Inferior parietal cortex (tissue), 1 donor: ENCODE data around the gene SFXN5.

ENCODE experiments used
- DNase-seq: peaks from one replicate; pipeline ENCODE4 v3.0.0-alpha.2; 2016; ENCODE audit errors: extremely low spot score

The SFXN5 gene

GRCh38 chr2:72979896-72980295 lies 91.6 kb downstream of the SFXN5 start:
- no peak for DNase-seq

- no peak for DNase-seq
These were observed 96.5 kb downstream of the SFXN5 start for GRCh38 chr2:72975017-72975416.

GRCh38 chr2:72974436-72974754 lies 97.1 kb downstream of the SFXN5 start:
- DNase-seq = no peak

DNA sequence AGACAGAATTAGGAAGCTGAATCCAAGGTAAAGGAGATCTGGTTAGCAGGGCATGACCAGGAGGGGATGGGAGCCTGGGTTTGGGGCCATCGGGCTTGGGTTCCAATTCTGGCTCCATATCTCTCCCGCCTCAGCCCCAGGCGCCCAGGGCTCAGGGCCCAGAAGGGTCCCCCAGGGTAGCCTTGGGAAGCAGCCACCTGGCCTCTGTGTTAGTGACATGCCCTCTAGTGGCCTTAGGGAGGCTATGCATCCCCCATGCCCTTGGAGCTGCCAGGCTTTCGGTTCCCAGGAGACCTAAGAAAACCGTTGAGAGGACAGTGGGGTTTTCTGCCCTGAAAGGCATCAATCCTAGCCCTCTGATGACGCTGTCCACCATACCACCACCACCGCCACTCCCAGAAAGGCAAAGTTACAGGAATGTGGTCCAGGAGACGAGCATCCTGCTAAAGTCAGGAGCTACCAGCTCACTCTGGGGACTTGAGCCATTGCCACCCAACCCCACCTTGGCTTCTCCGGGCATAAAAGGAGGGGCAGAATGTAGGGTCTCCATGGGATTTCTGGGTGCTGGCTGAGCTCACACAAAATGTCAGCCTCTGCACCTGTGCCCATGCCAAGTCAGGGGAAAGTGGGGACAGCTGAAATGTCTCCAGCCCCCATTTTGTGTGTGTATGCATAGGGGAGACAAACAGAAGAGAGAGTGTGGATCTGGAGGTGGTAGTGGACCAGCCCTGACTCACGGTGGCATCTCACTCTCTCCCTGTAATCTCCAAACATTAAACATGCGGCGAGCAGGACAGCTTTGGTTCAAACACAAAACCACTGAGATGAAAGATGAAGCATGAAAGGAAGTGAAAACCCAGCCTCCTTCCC lies 97.7 kb downstream of the SFXN5 start:
- peak; percentile 45 for DNase-seq

GRCh38 chr2:72973137-72973535 lies 98.4 kb downstream of the SFXN5 start:
- no peak for DNase-seq

DNA sequence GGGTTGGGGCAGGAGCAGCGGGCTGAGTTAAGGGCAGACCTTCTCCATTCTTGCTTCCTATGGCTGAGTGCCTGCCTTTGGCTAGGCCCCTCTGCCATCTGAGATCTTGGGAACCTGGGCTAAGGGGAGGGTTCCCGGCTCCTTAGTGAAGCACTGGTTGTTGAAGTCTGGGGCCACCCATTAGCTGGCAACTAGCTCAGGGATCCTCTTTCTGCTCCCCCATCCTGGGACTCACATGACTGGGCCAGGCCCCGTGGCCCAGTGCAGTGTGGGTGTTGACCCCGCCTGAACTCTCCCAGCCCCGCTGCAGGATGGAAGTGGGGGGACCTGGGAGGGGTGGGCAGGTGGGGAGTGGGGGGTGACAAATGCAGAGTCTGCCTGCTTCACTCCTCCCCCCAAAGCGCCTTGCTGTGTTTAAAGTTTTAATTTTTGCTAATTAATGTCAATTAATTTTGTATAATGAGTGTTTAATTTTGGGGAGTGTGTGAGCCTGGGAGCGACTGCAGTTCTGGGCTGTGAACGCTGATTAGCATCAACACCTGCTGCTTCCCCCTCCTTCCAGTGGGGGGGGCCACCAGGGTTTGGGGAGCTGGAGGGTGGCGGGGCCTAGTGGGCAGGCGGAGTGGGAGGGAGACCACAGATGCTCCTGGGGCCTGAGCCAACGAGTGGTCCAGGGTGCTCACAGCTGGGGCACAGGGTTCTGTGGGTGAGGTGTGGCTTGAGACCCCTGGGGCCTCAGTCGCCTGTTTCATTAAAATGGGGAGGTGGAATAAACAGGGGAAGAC lies 99.0 kb downstream of the SFXN5 start:
- no peak for DNase-seq

- no peak for DNase-seq
These were observed 100.5 kb downstream of the SFXN5 start for GRCh38 chr2:72971036-72971435.

GRCh38 chr2:72969706-72970105 lies 101.8 kb downstream of the SFXN5 start:
- DNase-seq = no peak

- no peak for DNase-seq
These were observed 103.2 kb downstream of the SFXN5 start for GRCh38 chr2:72968286-72968685.

DNA sequence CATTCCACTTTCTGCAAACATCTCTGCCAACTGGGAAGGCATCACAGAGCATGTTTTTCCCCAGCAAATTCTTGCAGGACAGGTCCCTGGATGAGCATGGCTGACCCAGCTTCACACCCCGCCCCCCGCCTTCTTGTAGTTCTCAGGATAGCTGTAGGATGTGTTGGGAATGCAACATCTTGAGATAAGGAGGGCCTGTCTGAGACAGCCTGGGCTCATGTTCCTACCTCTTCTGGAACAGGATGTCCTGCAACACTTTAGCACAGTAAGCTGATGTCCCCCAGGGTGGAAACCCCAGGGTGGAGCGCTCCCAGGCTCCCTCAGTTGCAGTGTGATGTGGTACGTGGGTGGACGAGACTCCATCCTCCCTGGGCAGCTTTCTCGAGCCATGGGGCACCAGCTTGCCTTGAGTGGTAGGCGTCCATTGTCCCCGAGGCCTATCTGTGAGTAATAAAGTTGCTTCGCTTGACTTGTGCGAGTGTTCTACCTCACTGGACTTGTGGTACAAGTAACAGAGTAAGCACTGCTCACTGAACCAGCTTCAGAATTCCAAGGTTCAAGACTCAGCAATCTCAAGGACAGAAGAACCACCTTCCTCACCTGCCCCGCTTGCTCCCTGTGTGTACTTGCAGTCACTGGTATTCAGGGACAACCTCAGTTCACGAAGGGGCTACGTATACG lies 105.6 kb downstream of the SFXN5 start:
- DNase-seq = no peak

GRCh38 chr2:72965016-72965415 lies 106.5 kb downstream of the SFXN5 start:
- DNase-seq = no peak

- DNase-seq = no peak
These were observed 107.4 kb downstream of the SFXN5 start for GRCh38 chr2:72964146-72964525.

DNA sequence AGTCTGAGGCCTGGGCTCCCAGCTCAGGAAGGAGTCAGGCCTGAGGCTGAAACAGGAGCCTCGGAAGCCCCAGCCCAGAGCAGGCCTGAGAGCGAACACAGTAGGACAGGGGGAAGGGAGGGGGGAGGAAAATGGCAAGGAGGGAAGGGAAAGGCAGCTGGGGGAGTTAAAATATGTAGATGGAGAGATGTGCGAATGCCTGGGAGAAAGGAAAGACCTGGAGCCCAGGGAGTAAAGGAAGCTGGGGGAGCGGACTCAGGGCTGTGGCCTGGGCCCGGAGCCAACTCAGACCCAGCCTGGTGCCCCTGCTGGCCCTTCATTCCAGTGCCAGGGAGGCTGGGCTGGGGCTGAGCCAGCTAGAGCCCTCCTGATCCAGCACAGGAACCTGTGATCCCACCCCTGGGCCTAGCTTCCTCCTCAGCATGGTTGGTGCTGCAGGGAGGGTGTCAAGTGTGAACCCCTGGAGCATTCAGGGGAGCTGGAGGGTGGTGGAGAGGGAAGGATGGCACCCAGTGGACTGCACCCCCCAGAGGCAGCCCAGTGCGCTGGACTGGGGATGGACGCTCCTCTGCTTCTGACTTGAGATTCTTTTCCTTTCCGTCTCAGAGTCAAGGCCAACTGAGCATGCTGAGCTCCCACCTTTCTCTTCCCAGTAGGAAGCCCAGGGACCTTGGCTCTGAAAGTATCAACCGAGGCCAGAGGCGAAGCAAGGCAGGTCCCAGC lies 107.9 kb downstream of the SFXN5 start:
- no peak for DNase-seq

DNA sequence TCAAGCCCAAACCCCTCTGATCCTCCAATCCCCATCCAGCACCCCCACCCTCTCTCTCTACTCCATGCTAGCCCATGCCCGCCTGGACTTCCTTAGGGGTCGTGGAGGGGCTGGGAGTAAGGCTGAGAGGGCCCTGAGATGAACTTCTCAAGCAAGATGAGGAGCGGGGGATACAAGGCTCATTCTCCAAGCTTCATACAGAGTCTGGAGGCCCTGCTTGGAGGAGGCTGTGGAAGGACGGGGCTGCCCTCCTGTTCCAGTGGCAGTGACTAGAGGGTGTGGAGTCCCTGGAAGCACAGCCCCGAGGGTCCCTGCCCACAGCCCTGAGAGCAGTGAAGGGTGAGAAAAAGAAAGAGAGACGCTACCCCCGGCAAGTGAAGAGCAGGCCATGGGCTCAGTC lies 108.6 kb downstream of the SFXN5 start:
- no peak for DNase-seq

GRCh38 chr2:72961853-72962468 lies 109.6 kb downstream of the SFXN5 start:
- DNase-seq = no peak

- DNase-seq = no peak
These were observed 110.3 kb downstream of the SFXN5 start for GRCh38 chr2:72961036-72961720.

DNA sequence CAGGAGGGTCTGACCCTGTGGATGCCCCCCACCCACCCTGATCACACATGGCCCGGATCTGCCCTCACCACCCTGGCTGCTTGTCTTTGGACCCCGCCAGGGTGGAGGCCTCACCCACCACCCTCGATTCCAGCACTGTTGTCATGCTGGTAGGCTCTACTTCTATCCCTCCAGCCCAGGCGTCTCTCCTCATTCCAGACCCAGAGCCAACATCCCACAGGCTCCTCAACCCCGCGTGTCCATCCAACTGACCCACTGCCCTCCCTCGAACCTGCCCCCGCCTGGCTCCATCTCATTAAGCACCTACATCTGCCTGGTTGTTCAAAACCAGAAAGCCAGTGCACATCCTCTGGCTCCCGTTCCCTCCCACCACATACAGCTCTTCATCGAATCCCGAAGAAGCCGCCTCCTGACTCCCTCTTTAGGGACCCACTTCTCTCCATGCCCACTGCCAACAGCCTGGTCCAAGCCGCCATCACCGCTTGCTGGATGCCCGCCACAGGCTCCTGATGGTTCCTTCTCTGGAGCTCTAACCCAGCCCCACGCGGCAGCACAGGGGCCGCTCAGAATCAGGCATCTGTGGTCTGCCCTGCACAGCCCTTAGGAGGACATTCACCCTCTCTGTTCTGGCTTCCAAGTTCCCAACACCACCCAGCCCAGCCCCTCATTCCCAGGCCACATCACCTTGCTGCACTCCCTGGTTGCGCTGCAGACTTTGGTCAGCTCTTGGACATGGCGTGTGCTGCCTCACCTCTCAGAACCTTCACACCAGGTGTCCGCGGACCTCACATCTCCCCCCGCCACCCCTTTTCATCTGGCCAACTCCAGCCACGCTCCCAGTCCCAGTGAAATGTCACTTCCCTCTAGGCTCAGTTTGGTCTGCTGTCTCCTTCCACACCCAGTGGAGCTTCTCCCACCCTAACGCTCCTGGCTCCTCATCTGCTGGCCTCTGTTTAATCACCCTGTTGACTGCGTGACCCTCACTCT lies 111.2 kb downstream of the SFXN5 start:
- no peak for DNase-seq

DNA sequence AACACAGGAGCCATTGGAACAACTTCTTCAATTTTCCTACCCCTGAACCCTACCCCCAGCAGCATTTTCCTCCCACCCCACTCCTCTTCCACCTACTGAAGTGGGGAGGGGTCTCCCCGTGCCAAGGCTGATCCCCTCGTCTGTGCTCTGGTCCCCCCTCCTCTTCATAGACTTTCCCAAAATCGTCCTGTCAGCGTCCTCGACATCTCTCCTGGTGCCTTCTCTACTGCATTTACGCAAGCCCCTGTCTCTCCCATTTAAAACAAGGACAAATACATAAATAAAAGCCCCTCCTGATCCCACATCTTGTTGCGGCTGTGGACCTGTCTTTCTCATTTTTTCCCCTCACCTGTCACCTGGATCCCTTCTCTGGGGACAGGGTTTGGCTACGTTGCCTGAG lies 112.0 kb downstream of the SFXN5 start:
- DNase-seq = no peak

- no peak for DNase-seq
These were observed 112.7 kb downstream of the SFXN5 start for GRCh38 chr2:72958542-72959385.
